ENCODE measurements around the gene EML4. TPM values are rescaled to one million over a fixed set of nuclear protein-coding genes. Genes with fewer than 3 reads are reported as not detected.
A peak's percentile ranks its signal among the peaks of the same experiment; 100 is the strongest.

The EML4 gene
- total RNA-seq, 1 experiment from 2014 or later: 52.0 TPM

DNA sequence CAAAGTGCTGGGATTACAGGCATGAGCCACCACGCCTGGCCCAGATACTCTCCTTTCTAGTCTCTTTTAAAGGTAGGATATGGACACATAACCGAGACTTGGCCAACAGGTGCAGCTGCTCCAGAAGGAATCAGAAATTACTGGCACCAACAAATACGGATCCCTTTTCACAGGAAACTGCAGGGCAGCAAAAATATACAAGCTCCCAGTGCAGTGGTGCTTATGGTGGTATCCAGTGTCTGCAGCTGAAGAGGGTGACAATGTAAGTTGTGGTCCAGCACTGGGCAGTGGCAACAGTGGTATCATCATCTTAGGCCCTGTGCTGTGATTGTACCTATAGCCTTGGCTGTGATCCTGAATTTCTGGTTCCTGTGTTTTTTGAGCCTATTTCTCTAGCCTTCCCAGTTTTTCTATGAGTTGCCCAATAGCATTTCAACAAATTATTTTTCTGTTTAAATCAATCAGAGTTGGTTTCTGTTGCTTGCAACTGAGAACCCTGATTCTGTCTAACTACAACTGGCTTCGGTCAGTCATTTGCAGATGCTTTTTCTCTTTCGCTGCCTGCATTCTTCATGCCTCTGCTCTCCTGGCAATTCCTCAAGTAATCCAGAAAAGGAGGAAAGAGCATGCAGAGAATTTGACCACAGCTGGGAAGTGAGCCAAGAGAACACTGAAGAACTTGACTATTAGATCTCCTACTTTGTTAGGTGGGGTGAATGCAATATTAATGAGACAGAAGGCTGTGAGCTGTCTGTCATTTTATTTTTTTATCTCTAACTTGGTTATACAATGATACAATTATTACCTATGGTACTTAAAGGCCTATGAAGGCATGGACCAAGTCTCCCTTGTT is 30.8 kb upstream of the EML4 start:
- no peaks in the 10 kb centered on the region for H3K9me2 ChIP-seq (ENCODE audit: insufficient read depth)
- no peak overlapping the region for H2AFZ ChIP-seq
- peaks cover 69% of the 10 kb centered on the region for H3F3A ChIP-seq (ENCODE audit: insufficient read depth, low read depth)
- CTCF ChIA-PET: interaction anchor here (0.8 kb wide), 1 partner anchor 43 kb away, joined by 3 read pairs; no protein-coding TSS in a partner anchor
- no peak overlapping the region for H3K4me3 ChIP-seq
- peaks cover 90% of the 10 kb centered on the region for H3K4me1 ChIP-seq (replicated peaks; ENCODE audit: insufficient read depth)
- TF ChIP-seq, protein P1, sequence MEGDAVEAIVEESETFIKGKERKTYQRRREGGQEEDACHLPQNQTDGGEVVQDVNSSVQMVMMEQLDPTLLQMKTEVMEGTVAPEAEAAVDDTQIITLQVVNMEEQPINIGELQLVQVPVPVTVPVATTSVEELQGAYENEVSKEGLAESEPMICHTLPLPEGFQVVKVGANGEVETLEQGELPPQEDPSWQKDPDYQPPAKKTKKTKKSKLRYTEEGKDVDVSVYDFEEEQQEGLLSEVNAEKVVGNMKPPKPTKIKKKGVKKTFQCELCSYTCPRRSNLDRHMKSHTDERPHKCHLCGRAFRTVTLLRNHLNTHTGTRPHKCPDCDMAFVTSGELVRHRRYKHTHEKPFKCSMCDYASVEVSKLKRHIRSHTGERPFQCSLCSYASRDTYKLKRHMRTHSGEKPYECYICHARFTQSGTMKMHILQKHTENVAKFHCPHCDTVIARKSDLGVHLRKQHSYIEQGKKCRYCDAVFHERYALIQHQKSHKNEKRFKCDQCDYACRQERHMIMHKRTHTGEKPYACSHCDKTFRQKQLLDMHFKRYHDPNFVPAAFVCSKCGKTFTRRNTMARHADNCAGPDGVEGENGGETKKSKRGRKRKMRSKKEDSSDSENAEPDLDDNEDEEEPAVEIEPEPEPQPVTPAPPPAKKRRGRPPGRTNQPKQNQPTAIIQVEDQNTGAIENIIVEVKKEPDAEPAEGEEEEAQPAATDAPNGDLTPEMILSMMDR (conservative IDR thresholded peaks at IDR 0.05): no peak
- TF ChIP-seq EZH2 (IDR thresholded peaks at IDR 0.05; ENCODE audit: low read depth): no peak
- DNase-seq: peak; percentile 74 to 91
- no peaks in the 10 kb centered on the region for H4K20me1 ChIP-seq (ENCODE audit: insufficient read depth)
- POLR2A ChIA-PET (ENCODE audit: unreplicated experiment): interaction anchor here (0.5 to 0.6 kb wide), 3 partner anchors 249 to 1026 kb away, joined by 3 to 10 read pairs (median 5); no protein-coding TSS in a partner anchor
- H3K27ac ChIP-seq: peak overlapping the region; percentile 73
- no peaks in the 10 kb centered on the region for H3K36me3 ChIP-seq (ENCODE audit: low read depth)
- no TSS peak for BruUV-seq (replicated peaks)
- no peaks in the 10 kb centered on the region for H3K79me2 ChIP-seq (ENCODE audit: low read depth)
- H3K27me3 ChIP-seq (ENCODE audit: insufficient read depth, low read depth): no peaks in the 10 kb centered on the region
- peak overlapping the region; percentile 54 for H3K4me2 ChIP-seq
- no peaks in the 10 kb centered on the region for H3K9me3 ChIP-seq (ENCODE audit: insufficient read depth, low read depth)
- intact Hi-C loops (cut with micrococcal nuclease; ENCODE audit: unreplicated experiment): no loop called here

GRCh38 chr2:42139101-42139500 is 30.1 kb upstream of the EML4 start:
- ChIA-PET POLR2A (ENCODE audit: unreplicated experiment) (interaction anchor here (0.6 kb wide), 2 partner anchors 248 to 252 kb away, joined by 3 to 10 read pairs; no protein-coding TSS in a partner anchor), CTCF (interaction anchor here (0.8 kb wide), 1 partner anchor 44 kb away, joined by 3 read pairs; no protein-coding TSS in a partner anchor)
- intact Hi-C loops (cut with micrococcal nuclease; ENCODE audit: unreplicated experiment): no loop called here
- Histone ChIP-seq H3K9me2 (ENCODE audit: insufficient read depth) (no peaks in the 10 kb centered on the region), H3K36me3 (ENCODE audit: low read depth) (no peaks in the 10 kb centered on the region), H2AFZ (no peak overlapping the region), H3K4me1 (replicated peaks; ENCODE audit: insufficient read depth) (peaks cover 86% of the 10 kb centered on the region), H3K4me3 (no peak overlapping the region), H3F3A (ENCODE audit: insufficient read depth, low read depth) (peaks cover 66% of the 10 kb centered on the region), H3K4me2 (peak overlapping the region; percentile 54), H3K79me2 (ENCODE audit: low read depth) (no peaks in the 10 kb centered on the region), H4K20me1 (ENCODE audit: insufficient read depth) (no peaks in the 10 kb centered on the region), H3K9me3 (ENCODE audit: insufficient read depth, low read depth) (no peaks in the 10 kb centered on the region), H3K27me3 (ENCODE audit: insufficient read depth, low read depth) (no peaks in the 10 kb centered on the region), H3K27ac (peak overlapping the region; percentile 73; the same call in 1 of the 2 replicates)
- TF ChIP-seq, protein P1 (conservative IDR thresholded peaks at IDR 0.05): no peak
- no peak for TF ChIP-seq EZH2 (IDR thresholded peaks at IDR 0.05; ENCODE audit: low read depth)
- no peak for DNase-seq
- BruUV-seq (replicated peaks): no TSS peak

- no TSS peak for BruUV-seq (replicated peaks)
- peaks cover 82% of the 10 kb centered on the region for H3K4me1 ChIP-seq (replicated peaks; ENCODE audit: insufficient read depth)
- intact Hi-C loops (cut with micrococcal nuclease; ENCODE audit: unreplicated experiment): no loop called here
- H4K20me1 ChIP-seq (ENCODE audit: insufficient read depth): no peaks in the 10 kb centered on the region
- POLR2A ChIA-PET (ENCODE audit: unreplicated experiment): interaction anchor here (0.6 to 0.7 kb wide), 2 partner anchors 8 to 105 kb away, joined by 3 to 6 read pairs; no protein-coding TSS in a partner anchor
- no peaks in the 10 kb centered on the region for H3K9me3 ChIP-seq (ENCODE audit: insufficient read depth, low read depth)
- DNase-seq: no peak
- H3K27ac ChIP-seq: no peak overlapping the region
- H3K36me3 ChIP-seq (ENCODE audit: low read depth): no peaks in the 10 kb centered on the region
- no peak overlapping the region for H3K4me3 ChIP-seq
- no peak overlapping the region for H2AFZ ChIP-seq
- H3K79me2 ChIP-seq (ENCODE audit: low read depth): no peaks in the 10 kb centered on the region
- TF ChIP-seq, protein P1 (conservative IDR thresholded peaks at IDR 0.05): no peak
- no peak for TF ChIP-seq EZH2 (IDR thresholded peaks at IDR 0.05; ENCODE audit: low read depth)
- peak overlapping the region; percentile 76 for H3K4me2 ChIP-seq
- H3K9me2 ChIP-seq (ENCODE audit: insufficient read depth): no peaks in the 10 kb centered on the region
- peaks cover 62% of the 10 kb centered on the region for H3F3A ChIP-seq (ENCODE audit: insufficient read depth, low read depth)
- CTCF ChIA-PET: no interaction called here
- H3K27me3 ChIP-seq (ENCODE audit: insufficient read depth, low read depth): no peaks in the 10 kb centered on the region
These were observed 28.7 kb upstream of the EML4 start for GRCh38 chr2:42140496-42140895.
